K562 (cell line): ENCODE results near the gene PLEKHH2. TPM values are rescaled to one million over a fixed set of nuclear protein-coding genes. Genes with fewer than 3 reads are reported as not detected.

Source experiments
- BRCA1 ChIP-seq, 2 experiments: fragments of 450-650 bp in 1 of 2; sonication (generic) in 1 of 2; formaldehyde crosslinking in 1 of 2; IDR thresholded peaks; 2 replicates each; pipeline versions ENCODE4 v1.5.0 to v1.6.1; 2017 to 2020; ENCODE audit warnings: mild to moderate bottlenecking in 1 of 2, missing genetic modification reagents in 1 of 2
- CAMTA2 ChIP-seq: fragments of 250-450 bp; sonication (Bioruptor Pico); conservative IDR thresholded peaks from 2 replicates; pipeline ENCODE4 v1.5.1; 2022
- CBFB ChIP-seq: sonication (generic); formaldehyde crosslinking; IDR thresholded peaks from 2 replicates; pipeline ENCODE4 v1.4.0; 2020; ENCODE audit warnings: mild to moderate bottlenecking, missing genetic modification reagents
- DACH1 ChIP-seq: fragments of 450-650 bp; IDR thresholded peaks from 2 replicates; pipeline ENCODE4 v1.6.1; 2018; ENCODE audit not compliant: partially characterized antibody
- ESRRB ChIP-seq: fragments of 250-450 bp; sonication (Bioruptor Pico); IDR thresholded peaks from 2 replicates; pipeline ENCODE4 v1.5.0; 2020; ENCODE audit warnings: mild to moderate bottlenecking, moderate library complexity, borderline replicate concordance
- GTF2F1 ChIP-seq: IDR thresholded peaks from 2 replicates; pipeline ENCODE4 v1.6.1; 2011; ENCODE audit warnings: low read depth, low read length, improper control_type of control experiment
- HCFC1 ChIP-seq: IDR thresholded peaks from 2 replicates; pipeline ENCODE4 v1.6.1; 2012; ENCODE audit warnings: low read depth, low read length, improper control_type of control experiment
- HMG20B ChIP-seq: fragments of 250-450 bp; sonication (Bioruptor Pico); IDR thresholded peaks from 2 replicates; pipeline ENCODE4 v1.5.0; 2021; ENCODE audit warnings: mild to moderate bottlenecking
- MTA2 ChIP-seq: fragments of 450-650 bp; IDR thresholded peaks from 2 replicates; pipeline ENCODE4 v1.6.1; 2016; ENCODE audit warnings: low read depth
- NONO ChIP-seq, 2 experiments: fragments of 200-400 bp in 1 of 2; fragments of 450-650 bp in 1 of 2; formaldehyde crosslinking in 1 of 2; IDR thresholded peaks; 2 replicates each; pipeline ENCODE4 v1.6.1; 2017; ENCODE audit warnings: low read depth in 2 of 2, mild to moderate bottlenecking in 2 of 2, moderate library complexity in 2 of 2, low read length in 1 of 2
- NR4A1 ChIP-seq, 2 experiments: fragments of 250-450 bp in 1 of 2; fragments of 450-650 bp in 1 of 2; sonication (Bioruptor Pico) in 1 of 2; IDR thresholded peaks; 2 replicates each; pipeline versions ENCODE4 v1.4.0 to v1.6.1; 2016 to 2020; ENCODE audit warnings: mild to moderate bottlenecking in 2 of 2, missing compliant biosample characterization in 1 of 2, missing genetic modification characterization in 1 of 2, moderate library complexity in 1 of 2
- PHF20 ChIP-seq: fragments of 450-650 bp; IDR thresholded peaks from 2 replicates; pipeline ENCODE4 v1.6.1; 2018; ENCODE audit not compliant: partially characterized antibody
- RBM39 ChIP-seq: fragments of 200-400 bp; formaldehyde crosslinking; optimal IDR thresholded peaks from 2 replicates; pipeline ENCODE3; 2018; ENCODE audit warnings: low read depth, low read length
- RNF2 ChIP-seq: sonication (generic); IDR thresholded peaks from 2 replicates; pipeline ENCODE4 v1.6.1; 2016
- SAFB2 ChIP-seq: fragments of 200-400 bp; formaldehyde crosslinking; IDR thresholded peaks from 2 replicates; pipeline ENCODE4 v1.6.1; 2018; ENCODE audit warnings: borderline replicate concordance, low read length, low read depth, moderate library complexity; ENCODE audit not compliant: severe bottlenecking
- STAT5B ChIP-seq: fragments of 250-450 bp; sonication (Bioruptor Pico); IDR thresholded peaks from 2 replicates; pipeline ENCODE4 v1.8.0; 2021; ENCODE audit warnings: mild to moderate bottlenecking, inconsistent platforms
- ZNF140 ChIP-seq: fragments of 250-450 bp; sonication (Bioruptor Pico); IDR thresholded peaks from 2 replicates; pipeline ENCODE4 v1.8.0; 2021; ENCODE audit warnings: moderate library complexity, mild to moderate bottlenecking, inconsistent platforms
- ZNF57 ChIP-seq: fragments of 450-650 bp; formaldehyde crosslinking; IDR thresholded peaks from 2 replicates; pipeline ENCODE4 v1.4.0; 2020; ENCODE audit warnings: mild to moderate bottlenecking, moderate library complexity
- ZNF583 ChIP-seq: fragments of 250-450 bp; sonication (Bioruptor Pico); IDR thresholded peaks from 2 replicates; pipeline ENCODE4 v1.4.0; 2020
- polyA plus RNA-seq, 8 experiments: library from polyadenylated mRNA; depleted of rRNA in 4 of 8; stranded (reverse) in 5 of 8; unstranded in 3 of 8; fragments of >200 nt; fragmentation: Nextera tagmentation in 2 of 8; fragmentation: Illumina TruSeq in 1 of 8; extraction: Ambion mirVana in 2 of 8; extraction: Trizol in 1 of 8; gene quantifications; 2 replicates each; pipeline versions ENCODE4 v1.2.1 to v1.2.3, GENCODE V29; 2011 to 2014; ENCODE audit warnings: inconsistent platforms in 1 of 8, missing spikeins in 1 of 8
- total RNA-seq, 7 experiments: library from RNA; depleted of rRNA in 6 of 7; stranded (reverse); fragments of >200 nt in 6 of 7; fragmentation: Illumina TruSeq in 2 of 7; extraction: Trizol in 2 of 7; gene quantifications; 2 replicates each; pipeline versions ENCODE4 v1.2.1 to v1.2.3, GENCODE V29; 2011 to 2021; ENCODE audit warnings: low replicate concordance in 1 of 7
- TF ChIP-seq, protein P1 (sequence below): sonication (generic); formaldehyde crosslinking; IDR thresholded peaks from 2 replicates; pipeline ENCODE4 v1.8.1; 2023; ENCODE audit warnings: mild to moderate bottlenecking, missing genetic modification reagents
- TF ChIP-seq, protein P2 (sequence below): fragments of 450-650 bp; IDR thresholded peaks from 2 replicates; pipeline ENCODE4 v1.6.1; 2016; ENCODE audit warnings: missing biosample characterization, missing genetic modification characterization
- TF ChIP-seq, protein P3 (sequence below): sonication (generic); formaldehyde crosslinking; IDR thresholded peaks from 2 replicates; pipeline ENCODE4 v1.8.1; 2023; ENCODE audit warnings: mild to moderate bottlenecking, missing genetic modification reagents, moderate library complexity

The PLEKHH2 gene
- total and polyA plus RNA-seq, 9 of the 15 experiments (the other 6 are each of a cell fraction or from before 2014, with no cell fraction given): 0.77 to 13.5 (median 2.7) TPM

DNA sequence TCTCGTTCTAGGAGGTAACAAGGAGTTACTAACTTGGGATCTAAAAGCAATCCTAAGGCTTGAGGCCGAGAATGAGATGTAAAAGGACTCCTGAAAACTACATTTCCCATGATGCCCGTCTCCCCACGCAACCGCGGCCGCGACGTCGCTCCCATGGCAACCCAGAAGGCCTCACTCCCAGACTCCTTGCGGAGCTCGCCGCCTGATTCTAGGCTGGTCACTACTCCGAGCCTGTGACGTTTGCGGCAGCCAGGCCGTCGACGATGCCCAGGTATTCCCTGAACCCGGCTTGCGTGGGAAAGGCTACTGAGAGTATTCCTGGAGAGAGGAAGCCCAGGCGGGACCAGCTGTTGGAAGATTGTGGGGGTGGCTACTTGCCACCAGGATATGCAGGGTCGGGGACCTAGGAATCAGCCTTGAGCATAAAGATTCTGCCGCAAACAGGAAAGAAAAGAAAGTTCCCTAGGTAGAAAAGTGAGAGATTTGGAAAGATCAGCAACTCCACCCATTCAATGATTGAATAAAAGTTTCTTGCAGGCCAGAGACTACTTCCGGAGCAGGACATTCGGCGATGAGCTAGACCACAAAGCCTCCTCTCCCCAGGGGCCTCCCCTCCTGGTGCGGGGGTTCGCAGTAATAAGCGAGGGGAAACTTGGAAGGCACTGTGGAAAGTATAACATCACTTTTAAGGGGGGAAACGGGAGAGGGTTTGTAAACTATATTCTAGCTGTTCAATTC lies 137.0 kb downstream of the PLEKHH2 start, which contains the start of gene DYNC2LI1 (continued):
- TF ChIP-seq, protein P1, sequence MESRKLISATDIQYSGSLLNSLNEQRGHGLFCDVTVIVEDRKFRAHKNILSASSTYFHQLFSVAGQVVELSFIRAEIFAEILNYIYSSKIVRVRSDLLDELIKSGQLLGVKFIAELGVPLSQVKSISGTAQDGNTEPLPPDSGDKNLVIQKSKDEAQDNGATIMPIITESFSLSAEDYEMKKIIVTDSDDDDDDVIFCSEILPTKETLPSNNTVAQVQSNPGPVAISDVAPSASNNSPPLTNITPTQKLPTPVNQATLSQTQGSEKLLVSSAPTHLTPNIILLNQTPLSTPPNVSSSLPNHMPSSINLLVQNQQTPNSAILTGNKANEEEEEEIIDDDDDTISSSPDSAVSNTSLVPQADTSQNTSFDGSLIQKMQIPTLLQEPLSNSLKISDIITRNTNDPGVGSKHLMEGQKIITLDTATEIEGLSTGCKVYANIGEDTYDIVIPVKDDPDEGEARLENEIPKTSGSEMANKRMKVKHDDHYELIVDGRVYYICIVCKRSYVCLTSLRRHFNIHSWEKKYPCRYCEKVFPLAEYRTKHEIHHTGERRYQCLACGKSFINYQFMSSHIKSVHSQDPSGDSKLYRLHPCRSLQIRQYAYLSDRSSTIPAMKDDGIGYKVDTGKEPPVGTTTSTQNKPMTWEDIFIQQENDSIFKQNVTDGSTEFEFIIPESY: no peak; the same call in 1 of the 2 replicates
- peak; percentile 40 for TF ChIP-seq DACH1
- TF ChIP-seq CAMTA2 (CRISPR knock-in tag): no peak
- no peak for TF ChIP-seq HMG20B (CRISPR knock-in tag)
- TF ChIP-seq, protein P2, sequence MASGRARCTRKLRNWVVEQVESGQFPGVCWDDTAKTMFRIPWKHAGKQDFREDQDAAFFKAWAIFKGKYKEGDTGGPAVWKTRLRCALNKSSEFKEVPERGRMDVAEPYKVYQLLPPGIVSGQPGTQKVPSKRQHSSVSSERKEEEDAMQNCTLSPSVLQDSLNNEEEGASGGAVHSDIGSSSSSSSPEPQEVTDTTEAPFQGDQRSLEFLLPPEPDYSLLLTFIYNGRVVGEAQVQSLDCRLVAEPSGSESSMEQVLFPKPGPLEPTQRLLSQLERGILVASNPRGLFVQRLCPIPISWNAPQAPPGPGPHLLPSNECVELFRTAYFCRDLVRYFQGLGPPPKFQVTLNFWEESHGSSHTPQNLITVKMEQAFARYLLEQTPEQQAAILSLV (tag): no peak
- no peak for TF ChIP-seq ZNF140 (CRISPR knock-in tag)
- TF ChIP-seq PHF20: peak; percentile 83
- 0 out of 2 replicates have a peak, but pooled peaks have one; percentile 17 for TF ChIP-seq ZNF583
- no peak for TF ChIP-seq ESRRB (CRISPR knock-in tag)
- TF ChIP-seq, protein P3, sequence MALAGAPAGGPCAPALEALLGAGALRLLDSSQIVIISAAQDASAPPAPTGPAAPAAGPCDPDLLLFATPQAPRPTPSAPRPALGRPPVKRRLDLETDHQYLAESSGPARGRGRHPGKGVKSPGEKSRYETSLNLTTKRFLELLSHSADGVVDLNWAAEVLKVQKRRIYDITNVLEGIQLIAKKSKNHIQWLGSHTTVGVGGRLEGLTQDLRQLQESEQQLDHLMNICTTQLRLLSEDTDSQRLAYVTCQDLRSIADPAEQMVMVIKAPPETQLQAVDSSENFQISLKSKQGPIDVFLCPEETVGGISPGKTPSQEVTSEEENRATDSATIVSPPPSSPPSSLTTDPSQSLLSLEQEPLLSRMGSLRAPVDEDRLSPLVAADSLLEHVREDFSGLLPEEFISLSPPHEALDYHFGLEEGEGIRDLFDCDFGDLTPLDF (CRISPR knock-in tag): peak; percentile 42; the same call in 1 of the 2 replicates
- no peak for TF ChIP-seq RNF2
- TF ChIP-seq CBFB: no peak
- no peak for TF ChIP-seq STAT5B (CRISPR knock-in tag)
- no peak for TF ChIP-seq MTA2
- no peak for TF ChIP-seq SAFB2
- TF ChIP-seq BRCA1 (IDR thresholded peaks at IDR 0.05): no peak
- TF ChIP-seq BRCA1 (CRISPR knock-in tag; IDR thresholded peaks at IDR 0.05): no peak
- no peak for TF ChIP-seq NR4A1 (CRISPR knock-in tag; IDR thresholded peaks at IDR 0.05)
- 0 out of 2 replicates have a peak, but pooled peaks have one; percentile 64 for TF ChIP-seq NR4A1 (tag; IDR thresholded peaks at IDR 0.05)
- TF ChIP-seq RBM39: no peak
- no peak for TF ChIP-seq GTF2F1
- peak; percentile 99 for TF ChIP-seq HCFC1
- TF ChIP-seq NONO (IDR thresholded peaks at IDR 0.05; ENCODE audit: low read depth in 2 of 2, low read length in 1 of 2): no peak; a peak in 1 of 4 replicates
- TF ChIP-seq ZNF57 (CRISPR knock-in tag): no peak
